Mesendoderm (in vitro differentiated cells): ENCODE results near the gene THBD.
A peak's percentile ranks its signal among the peaks of the same experiment; 100 is the strongest.

Experiments
- DNase-seq: peaks from one replicate; pipeline ENCODE4 v3.0.0; 2013
- H2AK5ac ChIP-seq: 2 replicates; pipeline ENCODE4 v1.6.1; 2013; ENCODE audit warnings: low read length, inconsistent platforms
- H2BK120ac ChIP-seq: 2 replicates; pipeline ENCODE4 v1.6.1; 2013; ENCODE audit warnings: low read depth, mild to moderate bottlenecking, low read length, moderate library complexity, mixed read lengths
- H2BK15ac ChIP-seq: replicated peaks from 2 replicates; pipeline ENCODE4 v1.6.1; 2013; ENCODE audit warnings: low read depth, mild to moderate bottlenecking, moderate library complexity
- H2BK5ac ChIP-seq: 2 replicates; pipeline ENCODE4 v1.6.1; 2013; ENCODE audit warnings: low read length, inconsistent platforms
- H3K18ac ChIP-seq: 2 replicates; pipeline ENCODE4 v1.6.1; 2013; ENCODE audit warnings: mild to moderate bottlenecking, low read length, mixed read lengths
- H3K23ac ChIP-seq: one replicate; pipeline ENCODE4 v1.6.1; 2013; ENCODE audit warnings: low read length
- H3K27ac ChIP-seq: 2 replicates; pipeline ENCODE4 v1.5.1; 2013; ENCODE audit warnings: low read depth, mild to moderate bottlenecking, inconsistent platforms, low read length, moderate library complexity
- H3K27me3 ChIP-seq: 2 replicates; pipeline ENCODE4 v1.6.1; 2013; ENCODE audit warnings: low read length, control low read depth, mild to moderate bottlenecking, inconsistent platforms; ENCODE audit not compliant: insufficient read depth, poor library complexity
- H3K36me3 ChIP-seq: 2 replicates; pipeline ENCODE4 v1.6.1; 2013; ENCODE audit warnings: low read length, inconsistent platforms; ENCODE audit not compliant: control insufficient read depth, insufficient read depth
- H3K4ac ChIP-seq: one replicate; pipeline ENCODE4 v1.6.1; 2013; ENCODE audit warnings: low read depth, mild to moderate bottlenecking, low read length, moderate library complexity
- H3K4me1 ChIP-seq: 2 replicates; pipeline ENCODE4 v1.6.1; 2013; ENCODE audit warnings: low read depth, low read length, inconsistent platforms; ENCODE audit not compliant: control insufficient read depth
- H3K4me2 ChIP-seq: 2 replicates; pipeline ENCODE4 v1.6.1; 2013; ENCODE audit warnings: low read length
- H3K4me3 ChIP-seq: 2 replicates; pipeline ENCODE4 v1.5.1; 2013; ENCODE audit warnings: mild to moderate bottlenecking, low read length
- H3K56ac ChIP-seq: one replicate; pipeline ENCODE4 v1.6.1; 2013; ENCODE audit warnings: low read length
- H3K79me1 ChIP-seq: 2 replicates; pipeline ENCODE4 v1.6.1; 2013; ENCODE audit warnings: low read length, inconsistent platforms
- H3K79me2 ChIP-seq: 2 replicates; pipeline ENCODE4 v1.6.1; 2013; ENCODE audit warnings: mild to moderate bottlenecking, low read length; ENCODE audit not compliant: control insufficient read depth, insufficient read depth
- H3K9ac ChIP-seq: 2 replicates; pipeline ENCODE4 v1.6.1; 2013; ENCODE audit warnings: low read length, inconsistent platforms
- H4K5ac ChIP-seq: one replicate; pipeline ENCODE4 v1.6.1; 2013; ENCODE audit warnings: low read length
- H4K8ac ChIP-seq: one replicate; pipeline ENCODE4 v1.6.1; 2013; ENCODE audit warnings: low read depth, mild to moderate bottlenecking, control low read depth, low read length, moderate library complexity
- WGBS: extraction: QIAGEN DNeasy Blood & Tissue Kit; methylation state at CpG from one replicate; pipeline ENCODE4 v1.1.7; 2013; ENCODE audit warnings: low lambda C conversion rate, missing lambda C conversion rate; ENCODE audit not compliant: insufficient coverage; ENCODE audit errors: extremely low coverage; 5-methylcytosine and 5-hydroxymethylcytosine counted together

Gene THBD

DNA sequence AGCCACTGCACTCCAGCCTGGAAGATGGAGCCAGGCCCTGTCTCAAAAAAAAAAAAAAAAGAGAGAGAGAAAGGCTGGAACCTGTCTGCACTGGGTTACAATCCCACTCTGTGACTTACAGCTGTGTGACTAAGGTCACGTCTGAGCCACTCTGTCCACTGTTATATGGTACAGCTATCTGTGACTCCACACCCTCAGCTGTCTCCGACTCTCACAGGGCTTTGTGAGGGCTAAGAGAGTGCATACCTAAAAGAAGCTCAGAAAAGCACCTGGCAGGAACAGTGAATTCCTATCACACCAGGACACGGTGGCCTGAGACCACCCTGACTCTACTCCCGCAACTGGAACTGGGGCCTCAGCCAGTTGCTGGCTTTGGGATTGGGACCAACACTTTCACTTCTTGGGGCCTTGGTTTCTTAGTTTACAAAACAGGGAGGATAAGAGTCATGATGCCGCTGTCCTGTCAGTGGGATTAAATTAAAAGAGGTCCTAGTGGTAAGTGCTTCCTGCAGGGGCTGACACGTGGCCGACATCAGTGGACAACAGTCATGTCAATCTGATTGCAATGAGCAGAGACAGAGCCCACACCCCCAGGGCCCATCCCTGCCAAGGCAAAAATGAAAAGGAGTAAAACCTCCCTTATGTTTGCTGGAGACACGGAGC, 42.4 kb upstream of the THBD start:
- Histone ChIP-seq H2BK5ac (no peak overlapping the region), H3K36me3 (no peaks in the 10 kb centered on the region), H3K4ac (no peak overlapping the region), H3K4me3 (no peak overlapping the region), H4K8ac (no peak overlapping the region), H2BK15ac (no peak overlapping the region), H2AK5ac (no peak overlapping the region), H2BK120ac (no peak overlapping the region), H3K27me3 (no peaks in the 10 kb centered on the region), H3K79me2 (no peaks in the 10 kb centered on the region), H3K79me1 (no peaks in the 10 kb centered on the region), H3K23ac (no peak overlapping the region), H3K56ac (no peak overlapping the region), H3K27ac (no peak overlapping the region), H3K4me1 (no peaks in the 10 kb centered on the region), H3K18ac (no peak overlapping the region), H4K5ac (no peak overlapping the region), H3K4me2 (no peak overlapping the region), H3K9ac (no peak overlapping the region)
- no CpG with 5 or more reads among the region's 8 CpGs for WGBS
- DNase-seq = no peak

DNA sequence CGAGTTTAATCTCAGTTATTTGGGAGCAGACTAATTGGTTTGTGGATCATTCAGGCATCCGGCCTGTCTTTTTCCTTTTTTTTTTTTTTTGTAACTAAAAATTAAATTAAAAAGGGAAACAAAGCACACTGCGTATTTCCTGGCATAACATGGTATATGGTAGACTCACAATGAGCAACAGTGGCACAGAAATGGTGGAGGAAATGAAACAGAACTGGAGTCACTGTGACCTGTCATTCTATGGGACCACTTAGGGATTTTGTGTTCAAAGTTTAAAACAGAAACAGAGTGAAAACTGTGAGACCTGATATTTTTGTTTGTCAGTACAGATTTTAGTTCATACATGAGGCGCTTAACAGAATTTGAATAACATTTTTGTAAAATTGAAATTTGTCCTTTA, 41.4 kb upstream of the THBD start:
- no CpG with 5 or more reads among the region's 4 CpGs for WGBS
- H4K8ac ChIP-seq = no peak overlapping the region

DNA sequence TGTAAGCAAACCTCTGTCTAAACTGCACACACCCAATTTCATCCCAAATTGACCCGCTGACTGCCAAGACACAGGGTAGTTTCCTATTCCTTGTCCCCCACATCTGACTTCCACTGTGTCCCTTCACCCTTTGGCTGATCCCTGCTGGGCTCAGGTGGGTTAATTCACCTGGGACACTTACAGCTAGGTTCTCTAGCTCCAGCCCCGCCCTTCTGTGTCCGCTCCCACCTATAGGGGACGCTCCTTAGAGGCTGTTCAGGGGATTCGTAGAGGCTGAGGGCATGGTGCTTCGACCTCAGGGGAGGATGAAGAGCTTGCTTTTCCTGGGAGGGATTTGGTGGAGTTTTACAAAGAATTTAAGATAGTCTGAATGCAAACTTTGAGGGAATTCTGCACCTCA, 40.7 kb upstream of the THBD start:
- no CpG with 5 or more reads among the region's 6 CpGs for WGBS
- H3K18ac ChIP-seq = no peak overlapping the region
- no peak overlapping the region for H3K56ac ChIP-seq
- H3K27ac ChIP-seq = no peak overlapping the region
- no peaks in the 10 kb centered on the region for H3K4me1 ChIP-seq
- H4K8ac ChIP-seq = no peak overlapping the region
- H3K4me3 ChIP-seq = no peak overlapping the region
- no peaks in the 10 kb centered on the region for H3K27me3 ChIP-seq
- no peak overlapping the region for H3K23ac ChIP-seq
- H2AK5ac ChIP-seq = no peak overlapping the region
- H2BK15ac ChIP-seq = no peak overlapping the region
- H3K36me3 ChIP-seq = no peaks in the 10 kb centered on the region
- H4K5ac ChIP-seq = no peak overlapping the region
- DNase-seq = peak; percentile 36
- H2BK5ac ChIP-seq = no peak overlapping the region
- H3K9ac ChIP-seq = no peak overlapping the region
- H2BK120ac ChIP-seq = no peak overlapping the region
- H3K4ac ChIP-seq = no peak overlapping the region
- H3K79me1 ChIP-seq = no peaks in the 10 kb centered on the region
- no peak overlapping the region for H3K4me2 ChIP-seq
- H3K79me2 ChIP-seq = no peaks in the 10 kb centered on the region

More for the DNA sequence above, 41.4 kb upstream of the THBD start:
- no peak overlapping the region for H3K56ac ChIP-seq
- no peak overlapping the region for H3K4ac ChIP-seq
- no peak overlapping the region for H2AK5ac ChIP-seq
- H3K9ac ChIP-seq = no peak overlapping the region
- H3K36me3 ChIP-seq = no peaks in the 10 kb centered on the region
- H3K23ac ChIP-seq = no peak overlapping the region
- no peak overlapping the region for H3K18ac ChIP-seq
- no peak overlapping the region for H2BK5ac ChIP-seq
- no peak overlapping the region for H3K27ac ChIP-seq
- H2BK15ac ChIP-seq = no peak overlapping the region
- no peak overlapping the region for H2BK120ac ChIP-seq
- no peak overlapping the region for H3K4me3 ChIP-seq
- H3K79me1 ChIP-seq = no peaks in the 10 kb centered on the region
- no peak overlapping the region for H4K5ac ChIP-seq
- H3K27me3 ChIP-seq = no peaks in the 10 kb centered on the region
- H3K79me2 ChIP-seq = no peaks in the 10 kb centered on the region
- no peak overlapping the region for H3K4me2 ChIP-seq
- no peak for DNase-seq
- H3K4me1 ChIP-seq = no peaks in the 10 kb centered on the region

DNA sequence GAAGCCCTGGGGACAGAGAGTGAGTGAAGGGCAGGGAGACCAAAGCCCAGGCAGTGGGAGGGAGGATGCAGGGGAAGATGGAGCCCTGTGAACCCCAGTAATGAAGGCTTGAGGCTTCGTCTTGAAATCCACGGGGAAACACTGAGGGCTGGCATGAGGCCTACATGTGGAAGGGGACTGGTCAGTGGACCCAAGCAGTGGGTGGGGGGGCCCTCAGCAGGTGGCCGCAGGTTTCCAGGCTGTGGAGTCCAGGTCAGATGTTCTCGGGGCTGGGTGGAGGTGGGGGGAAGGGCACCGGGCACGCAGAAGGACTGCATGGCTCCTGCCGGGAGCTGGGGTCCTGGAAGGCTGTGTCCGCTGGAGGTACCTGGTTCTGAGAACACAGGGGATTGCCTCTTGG, 39.4 kb upstream of the THBD start:
- H3K4me1 ChIP-seq = no peaks in the 10 kb centered on the region
- no peaks in the 10 kb centered on the region for H3K79me2 ChIP-seq
- no peak overlapping the region for H4K5ac ChIP-seq
- H3K9ac ChIP-seq = no peak overlapping the region
- H3K23ac ChIP-seq = no peak overlapping the region
- no peak overlapping the region for H2BK5ac ChIP-seq
- DNase-seq = no peak
- H3K4me3 ChIP-seq = no peak overlapping the region
- no peaks in the 10 kb centered on the region for H3K27me3 ChIP-seq
- H3K4me2 ChIP-seq = no peak overlapping the region
- H3K18ac ChIP-seq = no peak overlapping the region
- H2AK5ac ChIP-seq = no peak overlapping the region
- H2BK15ac ChIP-seq = no peak overlapping the region
- H3K27ac ChIP-seq = no peak overlapping the region
- no CpG with 5 or more reads among the region's 8 CpGs for WGBS
- H2BK120ac ChIP-seq = no peak overlapping the region
- no peak overlapping the region for H3K56ac ChIP-seq
- no peak overlapping the region for H4K8ac ChIP-seq
- H3K4ac ChIP-seq = no peak overlapping the region
- no peaks in the 10 kb centered on the region for H3K36me3 ChIP-seq
- H3K79me1 ChIP-seq = no peaks in the 10 kb centered on the region

DNA sequence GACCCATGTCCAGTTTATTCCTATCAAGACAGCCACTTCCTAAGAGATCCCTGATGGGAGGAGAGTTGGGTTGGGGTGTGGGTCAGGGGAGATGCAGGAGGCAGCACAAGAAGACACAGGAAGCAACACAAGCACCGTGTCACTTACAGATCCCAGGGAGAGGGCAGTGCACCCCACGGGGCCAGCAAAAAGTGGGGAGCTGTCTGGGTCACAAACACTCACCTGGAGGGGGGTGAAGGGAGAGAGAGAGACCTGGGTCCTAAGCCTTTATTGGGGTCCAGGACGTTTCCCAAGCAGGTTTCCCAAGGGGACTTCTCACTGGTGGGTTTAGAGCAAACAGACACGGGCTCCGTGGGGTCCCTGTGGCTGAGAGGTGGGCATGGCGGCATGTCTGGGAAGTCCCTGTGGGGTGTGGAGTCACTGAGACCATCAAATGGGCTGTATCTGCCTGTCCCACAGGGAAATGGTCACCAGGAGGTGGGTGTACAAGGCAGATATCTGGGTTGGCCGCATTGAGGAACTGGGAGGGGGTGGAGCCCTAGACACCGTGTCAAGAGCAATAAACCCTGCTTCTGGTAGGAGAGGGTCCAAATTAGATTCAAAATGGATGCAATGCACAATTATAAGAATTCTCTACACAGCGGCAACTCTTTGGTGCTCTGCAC, 38.2 kb upstream of the THBD start:
- no peak overlapping the region for H4K8ac ChIP-seq
- H3K36me3 ChIP-seq = no peaks in the 10 kb centered on the region
- no peak overlapping the region for H2AK5ac ChIP-seq
- H3K4me3 ChIP-seq = no peak overlapping the region
- H3K79me2 ChIP-seq = no peaks in the 10 kb centered on the region
- no peaks in the 10 kb centered on the region for H3K79me1 ChIP-seq
- no peak overlapping the region for H3K4ac ChIP-seq
- no peak overlapping the region for H3K23ac ChIP-seq
- H4K5ac ChIP-seq = no peak overlapping the region
- H3K56ac ChIP-seq = no peak overlapping the region
- no peak overlapping the region for H3K27ac ChIP-seq
- no CpG with 5 or more reads among the region's 9 CpGs for WGBS
- H3K18ac ChIP-seq = no peak overlapping the region
- no peak overlapping the region for H2BK5ac ChIP-seq
- H3K4me1 ChIP-seq = no peaks in the 10 kb centered on the region
- no peak overlapping the region for H2BK15ac ChIP-seq
- H3K4me2 ChIP-seq = no peak overlapping the region
- H3K9ac ChIP-seq = no peak overlapping the region
- H3K27me3 ChIP-seq = no peaks in the 10 kb centered on the region
- no peak overlapping the region for H2BK120ac ChIP-seq
- no peak for DNase-seq
